GM18526 (cell line): Measurements from ENCODE around the gene KCNA3.

Experiments used
- POLR2A ChIP-seq: IDR thresholded peaks from 3 replicates; pipeline ENCODE4 v1.6.1; 2011; ENCODE audit not compliant: insufficient read length; ENCODE audit errors: extremely low read depth

Gene KCNA3

DNA sequence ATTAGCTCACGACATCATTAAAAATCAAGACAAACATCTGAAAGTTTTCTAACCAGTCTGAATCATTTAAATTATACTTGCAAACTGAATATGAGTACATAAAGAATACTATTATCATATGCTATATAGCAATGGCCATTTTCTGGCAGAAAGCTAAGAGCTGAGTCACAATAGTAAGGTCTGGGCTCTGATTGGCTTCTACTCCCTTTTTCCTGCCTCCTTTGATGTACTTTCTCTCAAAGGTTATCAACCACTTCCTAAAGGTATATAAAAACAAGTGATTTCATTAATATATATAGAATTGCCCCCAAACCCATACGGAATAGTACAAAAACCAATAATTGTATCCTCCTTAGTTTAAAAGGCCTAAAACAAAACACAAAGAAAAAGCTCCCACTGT is 7.0 kb downstream of the KCNA3 start:
- TF ChIP-seq POLR2A, result no peak

DNA sequence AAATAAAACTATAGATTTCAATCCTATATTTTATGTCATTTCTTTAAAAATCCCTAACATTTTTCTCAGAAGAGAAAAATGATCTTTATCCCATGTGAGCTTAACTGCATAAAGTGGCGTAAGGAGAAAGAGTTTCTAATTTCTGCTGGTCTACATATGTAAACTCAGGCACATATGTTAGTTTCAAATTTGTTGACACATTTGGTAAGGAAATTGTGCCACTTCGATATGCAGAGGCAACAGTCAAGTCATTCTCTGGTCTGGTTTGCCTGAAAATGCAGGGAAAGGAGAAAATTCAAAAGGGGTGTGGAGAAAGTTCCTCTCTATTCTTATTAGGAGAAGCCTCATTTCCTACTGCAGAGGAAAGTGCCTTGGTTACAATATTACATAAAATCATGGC is 11.5 kb downstream of the KCNA3 start:
- no peak for TF ChIP-seq POLR2A

DNA sequence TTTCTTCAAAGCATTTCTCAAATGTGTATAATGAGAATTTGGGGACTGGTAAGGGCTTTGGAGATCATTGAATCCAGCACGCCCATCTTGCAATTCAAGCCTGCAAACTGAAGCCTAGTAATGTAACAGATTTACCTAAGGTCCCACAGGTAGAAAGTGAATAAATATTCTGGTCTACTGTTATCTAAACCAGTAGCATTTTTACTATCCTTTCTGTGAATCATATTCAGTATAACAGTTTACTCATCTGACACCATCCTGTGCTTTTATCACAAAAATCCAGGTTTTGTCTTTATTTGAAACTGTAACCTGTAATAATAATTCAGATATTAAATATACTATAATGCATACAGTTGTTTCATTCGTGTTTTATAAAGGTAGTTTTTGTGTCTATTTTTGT is 17.4 kb downstream of the KCNA3 start:
- TF ChIP-seq POLR2A, result no peak

DNA sequence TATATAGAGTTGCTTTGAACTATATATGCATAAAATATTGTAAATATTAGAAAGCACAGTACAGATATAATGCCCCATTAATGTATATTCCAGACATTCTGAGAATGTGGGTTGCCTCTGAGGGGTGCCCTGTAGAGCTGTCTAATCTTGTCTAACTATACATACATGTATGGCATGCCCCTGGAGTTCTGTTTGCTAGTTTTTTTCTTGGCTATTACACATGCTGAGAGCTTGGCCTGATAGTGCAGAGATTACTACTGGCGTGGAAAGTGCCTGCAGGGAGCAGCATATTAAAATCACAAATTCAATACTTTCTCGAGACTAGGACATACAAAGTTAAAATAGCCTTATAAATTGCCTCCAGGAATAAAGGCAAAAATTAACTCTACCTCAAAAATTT is 24.1 kb downstream of the KCNA3 start:
- TF ChIP-seq POLR2A, result no peak

DNA sequence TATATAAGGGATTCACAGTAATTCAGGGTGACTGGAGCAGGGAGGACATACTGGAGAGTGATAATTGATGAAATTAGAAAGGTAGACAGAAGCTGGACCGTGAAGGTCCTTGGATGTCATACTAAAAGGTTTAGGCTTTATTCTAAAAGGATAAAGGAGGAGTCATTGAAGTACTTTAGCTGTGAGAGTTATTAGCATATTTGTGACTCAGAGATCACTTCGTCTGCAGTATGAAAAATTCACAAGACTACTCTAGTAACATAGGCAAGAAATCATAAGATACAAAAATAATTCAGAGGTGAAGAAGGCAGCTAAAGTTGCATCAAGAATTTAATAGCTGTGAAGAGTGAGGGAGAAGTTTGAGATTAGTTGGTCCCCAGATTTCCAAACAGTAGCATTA is 26.3 kb downstream of the KCNA3 start:
- no peak for TF ChIP-seq POLR2A

DNA sequence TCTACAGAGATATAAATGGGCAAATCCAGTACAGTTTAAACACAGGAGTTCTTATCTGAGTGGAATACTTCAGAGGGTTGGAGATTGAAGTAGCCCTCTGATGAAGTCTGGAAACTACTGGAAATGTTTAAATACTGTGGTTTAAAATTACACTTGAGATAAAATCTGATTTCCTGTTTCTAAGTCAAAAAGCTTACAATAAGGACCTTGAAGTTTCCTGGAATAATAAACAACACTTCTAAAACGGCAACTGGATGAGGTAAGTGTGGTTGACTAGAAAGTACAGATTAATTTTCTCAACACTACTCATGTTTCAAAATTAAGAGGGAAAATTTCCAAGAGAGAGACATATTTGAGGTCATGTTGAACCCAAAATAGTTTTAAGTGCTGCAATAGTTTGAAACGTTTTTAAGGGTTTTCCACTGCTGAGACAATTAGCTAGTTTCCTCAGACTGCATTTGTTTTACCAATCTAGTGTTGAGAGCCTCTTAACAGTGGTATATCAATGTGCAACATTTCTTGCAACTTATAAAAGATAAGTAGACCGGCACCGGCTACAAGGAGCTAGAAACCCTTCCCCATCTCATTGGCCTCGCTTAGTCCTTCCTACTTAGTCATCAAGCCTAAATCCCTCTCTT is 27.4 kb downstream of the KCNA3 start:
- no peak for TF ChIP-seq POLR2A

DNA sequence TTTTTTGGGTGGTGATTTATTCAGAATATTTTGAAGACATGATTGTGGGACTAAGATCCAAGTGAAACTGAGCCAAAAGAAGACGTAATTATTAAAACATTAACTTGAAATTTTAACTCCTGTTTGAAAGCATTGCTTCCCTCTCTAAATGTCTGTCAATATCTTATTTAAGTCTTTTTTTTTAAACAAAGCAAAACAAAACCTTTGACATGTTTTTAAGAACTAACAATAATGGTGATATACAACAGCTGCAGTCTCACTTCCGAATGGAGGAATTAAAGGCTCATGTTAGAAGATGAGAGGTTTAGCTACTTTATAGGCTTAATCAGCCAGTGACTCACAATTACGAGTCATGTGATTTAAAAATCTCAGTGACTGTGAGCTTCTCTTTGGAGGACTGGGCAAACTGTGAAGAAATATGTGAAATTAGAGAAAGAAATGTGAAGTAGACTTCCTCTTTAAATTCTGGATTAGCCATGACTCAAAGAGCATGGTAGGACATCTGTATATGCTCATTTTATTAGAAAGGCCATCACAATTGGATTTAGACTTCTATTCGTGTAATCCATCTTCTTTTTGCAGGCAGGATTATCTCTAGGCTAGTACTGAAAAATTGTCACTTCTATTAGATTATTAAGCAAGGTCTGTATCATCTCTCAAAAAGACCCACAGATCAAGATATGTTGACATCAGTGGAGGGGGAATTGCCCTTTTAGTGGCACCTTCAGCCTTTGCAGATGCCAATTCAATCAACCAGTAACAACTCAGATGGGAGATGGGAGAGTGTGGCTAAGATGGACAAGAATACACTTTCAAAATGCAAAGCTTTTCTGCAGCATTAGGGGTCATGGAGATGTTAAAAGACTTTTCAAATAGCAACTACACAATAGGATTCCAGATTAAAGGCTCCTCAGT is 28.7 kb downstream of the KCNA3 start:
- no peak for TF ChIP-seq POLR2A

DNA sequence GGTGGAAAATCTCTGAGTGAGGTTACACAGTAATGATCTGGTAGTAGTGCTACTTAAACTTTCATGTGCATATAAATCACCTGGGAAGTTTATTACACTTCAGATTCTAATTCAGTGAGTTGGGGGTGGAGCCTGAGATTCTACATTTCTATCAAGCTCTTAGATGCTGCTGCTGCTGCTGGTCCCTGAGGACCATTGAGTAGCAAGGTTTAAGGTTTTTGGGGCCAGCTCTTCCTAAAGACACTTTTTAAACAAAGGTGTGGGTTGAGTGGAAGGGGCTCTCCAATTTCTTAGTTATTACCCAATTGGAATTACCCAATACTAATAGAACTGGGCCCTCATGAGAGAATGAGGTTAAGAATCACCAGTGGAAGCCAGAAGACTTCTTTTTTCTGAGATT is 29.5 kb downstream of the KCNA3 start:
- no peak for TF ChIP-seq POLR2A

DNA sequence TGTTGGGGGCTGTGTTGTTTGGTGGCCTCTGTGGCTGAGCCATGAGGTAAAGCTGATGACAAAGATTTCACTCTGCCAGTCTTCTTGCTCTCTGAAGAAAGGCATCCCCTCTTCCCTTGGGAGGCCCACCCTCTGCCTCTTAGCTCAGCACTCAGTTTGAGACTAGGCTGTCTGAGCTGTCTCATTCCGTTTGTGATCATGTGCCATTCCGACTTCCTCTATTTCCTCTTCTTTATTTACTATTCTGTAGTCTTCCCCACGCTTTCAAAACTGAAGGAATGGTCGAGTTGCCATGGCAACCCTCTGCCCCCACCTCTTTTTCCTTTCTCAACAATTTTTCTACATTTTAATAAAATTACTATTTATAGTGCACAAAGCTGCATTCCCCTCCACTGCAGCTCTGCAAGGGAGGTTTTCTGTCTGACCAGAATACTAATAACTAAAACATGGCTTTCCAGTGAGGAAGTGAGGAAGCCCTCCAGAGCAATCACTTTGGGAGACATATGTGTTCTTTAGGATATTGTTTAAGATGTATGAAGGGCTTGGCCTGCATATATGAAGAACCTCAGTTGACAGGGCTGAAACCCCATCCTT is 30.8 kb downstream of the KCNA3 start:
- no peak for TF ChIP-seq POLR2A

DNA sequence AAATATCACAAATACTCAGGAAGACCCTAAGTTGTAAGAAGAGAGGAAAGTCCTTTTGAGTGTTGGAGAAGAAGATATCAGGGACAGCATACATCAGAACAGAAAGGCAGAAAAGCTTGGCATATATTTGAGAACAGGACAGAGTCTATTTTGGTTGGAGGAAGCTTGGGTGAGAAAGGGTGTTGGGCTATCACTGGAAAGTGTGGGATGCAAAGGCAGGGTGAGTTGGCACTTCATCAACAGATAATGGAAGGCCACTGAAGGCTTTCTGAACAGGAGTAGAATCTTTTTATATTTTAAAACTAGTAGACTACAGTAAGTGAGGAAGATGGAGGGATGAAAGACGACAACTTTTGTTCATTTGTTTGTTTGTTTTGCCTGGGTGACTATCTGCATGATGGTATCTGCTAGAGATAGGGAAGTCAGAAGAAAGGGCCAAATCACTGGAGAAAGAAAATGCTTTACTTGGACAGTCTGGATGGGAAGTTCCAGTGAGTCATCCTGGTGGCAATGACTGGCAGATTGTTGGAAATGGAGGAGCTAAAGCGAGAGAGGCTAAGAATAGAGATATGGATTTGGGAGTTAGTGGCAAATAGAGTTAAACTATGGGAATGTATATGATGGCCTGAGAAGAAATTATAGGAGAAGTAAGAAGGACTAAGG is 34.9 kb downstream of the KCNA3 start:
- no peak for TF ChIP-seq POLR2A

DNA sequence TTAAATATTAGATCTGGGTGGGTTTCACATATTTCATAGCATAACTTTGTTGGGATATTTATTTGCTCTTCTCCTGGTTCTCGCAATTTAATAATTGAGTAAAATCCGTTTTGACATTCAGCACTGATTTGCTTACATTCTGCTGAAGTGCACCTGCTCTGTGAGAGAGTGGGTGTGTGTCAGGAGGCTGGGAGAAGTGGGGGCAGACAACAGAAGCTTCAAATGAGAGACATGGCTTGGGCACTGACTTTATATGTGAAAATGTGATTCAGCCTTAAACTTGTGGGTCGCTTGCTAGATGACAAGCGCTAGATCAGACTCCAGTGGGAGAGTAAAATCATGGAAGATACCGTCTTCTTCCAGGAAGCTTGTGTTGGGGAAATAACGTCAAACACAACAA is 36.2 kb downstream of the KCNA3 start:
- TF ChIP-seq POLR2A, result no peak

DNA sequence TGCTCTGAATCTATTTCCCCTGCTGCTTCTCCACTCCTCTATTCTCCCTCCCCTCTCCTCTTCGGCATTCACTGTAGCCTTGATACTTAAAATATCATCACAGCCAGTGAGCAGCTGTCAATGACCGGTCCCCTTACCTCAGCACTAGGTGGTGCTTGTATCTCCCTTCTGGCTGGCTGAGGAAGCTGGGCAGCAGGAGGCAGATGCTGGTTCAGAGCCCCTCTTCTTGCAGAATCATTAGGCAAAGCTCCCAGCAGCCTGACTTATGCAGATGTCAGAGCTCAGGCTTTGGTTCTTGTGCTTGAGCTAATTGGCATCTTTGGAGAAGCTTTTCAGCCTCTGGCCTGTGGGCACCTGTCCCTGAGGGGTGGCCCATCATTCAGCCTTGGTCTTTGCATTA is 36.7 kb downstream of the KCNA3 start:
- TF ChIP-seq POLR2A, result no peak

DNA sequence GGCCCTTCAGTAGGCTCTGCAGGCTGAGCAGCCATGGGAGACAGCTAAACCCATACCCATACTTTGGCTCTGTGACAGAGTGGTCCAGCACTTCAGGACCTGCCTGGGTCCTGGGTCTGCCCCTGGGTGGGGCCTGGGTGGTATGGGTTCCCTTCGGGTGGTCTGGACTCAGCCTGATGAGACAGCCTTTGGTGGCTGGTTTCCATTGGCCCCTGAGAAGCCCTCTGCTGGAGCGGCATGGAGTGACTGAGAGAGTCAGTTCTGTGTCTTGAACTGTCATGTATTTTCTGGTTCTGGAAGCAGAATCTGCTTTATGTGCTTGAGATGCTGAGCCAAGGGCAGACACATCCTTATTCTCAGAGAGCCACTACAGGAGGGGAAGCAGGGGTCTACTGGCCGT is 37.3 kb downstream of the KCNA3 start:
- TF ChIP-seq POLR2A, result no peak

DNA sequence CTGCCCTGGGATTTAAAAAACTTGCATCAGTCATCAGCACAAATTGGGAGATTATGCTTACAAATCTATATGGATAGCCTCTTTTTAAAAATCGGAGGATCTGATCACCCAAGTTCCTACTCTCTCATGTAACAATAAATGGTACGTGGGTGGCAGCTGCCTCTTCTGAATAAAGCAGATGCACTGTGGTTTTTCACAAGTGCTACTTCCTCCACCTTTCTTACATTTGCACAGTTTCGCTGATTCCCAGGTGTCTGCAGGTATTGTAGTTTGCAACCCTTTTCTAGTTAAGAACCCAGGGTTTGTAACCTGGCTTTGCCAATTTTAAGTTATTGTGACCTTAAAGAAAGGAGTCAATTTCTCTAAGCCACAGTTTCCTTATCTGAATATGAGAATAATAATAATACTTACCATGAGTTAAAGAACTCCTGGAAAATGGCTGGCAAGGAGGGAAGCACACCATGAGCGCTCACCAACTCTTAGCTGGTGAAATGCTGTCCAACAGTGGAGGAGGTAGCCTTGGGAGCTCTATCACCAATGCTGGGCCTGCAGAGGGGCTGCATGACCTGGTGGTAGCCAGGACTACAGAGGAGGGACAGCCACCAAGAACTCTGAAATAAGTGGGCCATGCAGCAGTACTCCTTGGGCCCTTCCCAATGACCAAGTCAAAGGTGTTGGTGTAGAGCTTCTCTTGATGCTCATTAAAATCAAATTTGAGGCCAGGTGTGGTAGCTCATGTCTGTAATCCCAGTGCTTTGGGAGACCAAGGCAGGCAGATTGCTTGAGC is 38.4 kb downstream of the KCNA3 start:
- no peak for TF ChIP-seq POLR2A

DNA sequence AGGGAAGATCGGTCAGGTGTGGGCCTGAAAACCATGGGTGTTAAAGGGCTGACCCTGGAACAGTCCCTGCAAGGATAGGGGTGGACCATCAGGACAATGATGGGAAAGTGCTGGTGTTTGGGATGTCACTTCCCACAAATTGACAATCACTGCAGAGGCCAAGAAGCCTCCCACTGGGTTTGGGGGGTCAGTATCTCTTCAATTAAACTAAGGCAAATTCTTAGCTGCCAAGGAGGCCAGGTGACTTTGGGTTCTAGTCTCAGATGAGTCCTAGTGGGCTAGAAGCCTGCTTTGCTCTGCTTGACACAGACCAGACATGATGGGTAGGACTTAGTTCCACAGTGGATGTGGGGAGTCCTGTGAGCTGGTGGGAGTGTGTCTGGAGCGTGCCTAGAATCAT is 39.3 kb downstream of the KCNA3 start:
- no peak for TF ChIP-seq POLR2A
